Effector memory CD4-positive, alpha-beta T cell (primary cell): ENCODE measurements around the gene TXNDC16.
"Not testable (repeated sequence)": the region's sequence is repeated elsewhere in the genome, so short reads cannot be mapped to it uniquely, and the experiment has no call there.

ENCODE experiments used
- DNase-seq, 3 donors: peaks; one replicate each; pipeline ENCODE4 v3.0.0-alpha.2; 2020
- H3K27ac ChIP-seq: 2 replicates; pipeline ENCODE4 v1.7.0; 2013; ENCODE audit warnings: mild to moderate bottlenecking, low read length, moderate library complexity; ENCODE audit not compliant: insufficient read depth, poor library complexity, severe bottlenecking
- H3K27me3 ChIP-seq: replicated peaks from 2 replicates; pipeline ENCODE4 v1.7.0; 2013; ENCODE audit warnings: mild to moderate bottlenecking, low read length; ENCODE audit not compliant: insufficient read depth, control insufficient read depth, poor library complexity, severe bottlenecking
- H3K36me3 ChIP-seq: 2 replicates; pipeline ENCODE4 v1.7.0; 2013; ENCODE audit warnings: mild to moderate bottlenecking, low read length, moderate library complexity; ENCODE audit not compliant: control insufficient read depth, insufficient read depth
- H3K4me1 ChIP-seq: 2 replicates; pipeline ENCODE4 v1.7.0; 2013; ENCODE audit warnings: low read length, mild to moderate bottlenecking; ENCODE audit not compliant: control insufficient read depth, insufficient read depth, poor library complexity, severe bottlenecking
- H3K4me3 ChIP-seq: 2 replicates; pipeline ENCODE4 v1.7.0; 2013; ENCODE audit warnings: low read length, low read depth, mild to moderate bottlenecking; ENCODE audit not compliant: insufficient read depth, poor library complexity, severe bottlenecking
- H3K9me3 ChIP-seq: 2 replicates; pipeline ENCODE4 v1.7.0; 2013; ENCODE audit warnings: mild to moderate bottlenecking, low read length, moderate library complexity; ENCODE audit not compliant: control insufficient read depth

TXNDC16 gene

DNA sequence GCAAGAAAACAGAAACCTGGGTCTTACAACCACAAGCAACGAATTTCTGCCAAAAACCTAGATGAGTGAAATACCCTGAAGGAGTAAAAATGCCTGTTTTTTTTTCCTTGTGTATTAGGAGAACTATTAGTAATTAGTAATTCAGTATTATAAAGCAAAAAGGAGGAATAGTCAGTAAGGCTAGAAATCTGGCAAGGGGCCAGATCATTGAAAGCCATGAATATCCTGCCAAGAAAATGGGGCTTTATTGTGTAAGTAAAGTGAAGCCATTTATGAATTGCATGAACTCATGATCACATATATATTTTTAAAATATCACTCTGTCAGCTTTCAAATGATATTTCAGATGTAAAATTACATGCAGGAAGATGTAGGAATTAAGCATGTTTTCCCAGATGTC, 57.9 kb downstream of the TXNDC16 start:
- H3K27me3 ChIP-seq, result no peaks in the 10 kb centered on the region

DNA sequence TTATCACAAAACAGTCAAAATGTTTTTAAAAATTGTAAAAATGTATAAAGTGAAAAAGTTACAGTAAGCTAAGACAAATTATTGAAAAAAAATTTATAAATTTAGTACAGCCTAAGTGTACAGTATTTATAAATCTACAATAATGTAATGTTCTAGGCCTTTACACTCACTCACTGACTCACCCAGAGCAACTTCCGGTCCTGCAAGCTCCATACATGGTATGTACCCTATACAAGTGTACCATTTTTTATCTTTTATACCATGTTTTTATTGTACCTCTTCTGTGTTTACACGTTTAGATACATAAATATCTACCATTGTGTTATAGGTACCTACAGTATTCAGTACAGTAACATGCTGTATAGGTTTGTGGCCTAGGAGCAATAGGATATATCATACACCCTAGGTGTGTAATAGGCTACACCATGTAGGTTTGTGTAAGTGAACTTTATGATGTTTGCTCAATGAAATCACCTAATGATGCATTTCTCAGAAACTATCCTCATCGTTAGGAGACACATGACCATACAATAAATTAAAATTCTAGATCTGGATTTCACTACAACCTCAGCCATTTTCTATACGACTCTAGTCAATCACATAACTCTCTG, 66.8 kb downstream of the TXNDC16 start:
- no peak overlapping the region for H3K27ac ChIP-seq
- H3K4me3 ChIP-seq, result no peak overlapping the region
- H3K27me3 ChIP-seq, result no peaks in the 10 kb centered on the region
- H3K9me3 ChIP-seq, result no peaks in the 10 kb centered on the region
- no peak for DNase-seq
- no peaks in the 10 kb centered on the region for H3K4me1 ChIP-seq
- no peaks in the 10 kb centered on the region for H3K36me3 ChIP-seq

More for the DNA sequence above, 57.9 kb downstream of the TXNDC16 start:
- Histone ChIP-seq H3K9me3 (no peaks in the 10 kb centered on the region), H3K36me3 (no peaks in the 10 kb centered on the region), H3K4me1 (no peaks in the 10 kb centered on the region), H3K27ac (no peak overlapping the region), H3K4me3 (no peak overlapping the region)
- DNase-seq, result no peak

DNA sequence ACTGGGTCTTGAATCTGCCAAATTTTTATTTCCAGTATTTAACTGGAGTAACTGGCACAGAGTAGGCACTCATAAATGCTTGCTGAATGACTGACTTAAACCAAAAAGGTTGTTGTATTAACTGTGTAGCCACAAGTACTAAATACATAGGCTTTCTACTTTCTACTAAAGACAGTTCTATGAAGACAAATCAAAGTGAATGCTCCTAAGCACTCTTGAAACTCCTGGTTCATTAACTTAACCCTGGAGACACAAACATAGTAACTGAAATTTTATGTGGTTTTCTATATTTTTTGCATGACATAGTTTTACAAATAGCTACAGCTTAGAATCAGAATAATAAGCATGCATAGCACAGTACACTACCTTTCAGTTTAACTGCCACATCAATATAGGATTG, 70.4 kb downstream of the TXNDC16 start:
- no peaks in the 10 kb centered on the region for H3K27me3 ChIP-seq
- no peaks in the 10 kb centered on the region for H3K4me1 ChIP-seq
- H3K36me3 ChIP-seq, result no peaks in the 10 kb centered on the region
- H3K4me3 ChIP-seq, result no peak overlapping the region
- H3K27ac ChIP-seq, result no peak overlapping the region
- no peaks in the 10 kb centered on the region for H3K9me3 ChIP-seq
- no peak for DNase-seq

DNA sequence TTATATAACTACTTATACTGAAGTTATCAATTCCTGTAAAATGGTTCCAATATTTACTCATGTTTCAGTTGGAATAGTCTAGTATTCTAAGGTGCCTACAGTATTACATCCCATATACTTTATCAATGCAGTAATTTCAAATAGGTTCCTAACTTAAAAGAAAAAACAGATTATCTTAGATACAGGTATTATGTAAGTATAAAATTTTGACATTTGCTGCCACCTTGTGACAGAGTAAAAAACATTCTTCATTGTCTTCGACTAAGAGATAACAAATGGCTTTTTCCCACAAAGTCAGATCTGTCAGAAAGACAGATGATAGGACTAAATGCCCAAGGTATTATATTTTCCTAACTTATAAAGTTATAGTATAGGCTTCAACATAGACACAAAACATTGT, 78.7 kb downstream of the TXNDC16 start:
- no peaks in the 10 kb centered on the region for H3K36me3 ChIP-seq
- no peaks in the 10 kb centered on the region for H3K4me1 ChIP-seq
- no peaks in the 10 kb centered on the region for H3K27me3 ChIP-seq
- no peak overlapping the region for H3K27ac ChIP-seq
- H3K9me3 ChIP-seq, result no peaks in the 10 kb centered on the region
- no peak overlapping the region for H3K4me3 ChIP-seq
- DNase-seq, result no peak

DNA sequence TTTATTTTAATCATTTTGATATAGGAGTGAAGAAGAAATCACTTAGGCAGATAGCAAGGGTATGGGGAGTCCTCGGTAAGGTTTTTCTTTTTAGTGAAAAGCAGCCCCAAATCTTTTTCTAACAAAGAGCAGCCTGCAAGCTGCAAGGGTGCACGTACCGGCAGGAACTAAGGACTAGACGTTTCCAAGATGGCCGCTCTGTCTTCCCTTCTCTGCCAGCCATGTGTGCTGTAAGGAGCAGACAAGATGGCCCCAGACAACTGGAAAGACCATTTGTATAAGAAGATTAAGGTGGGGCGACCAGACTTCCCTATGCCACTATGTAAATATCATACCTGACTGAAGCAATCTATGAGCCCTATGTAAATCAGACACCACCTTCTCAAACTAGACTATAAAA, 79.6 kb downstream of the TXNDC16 start:
- Histone ChIP-seq H3K9me3 (no peaks in the 10 kb centered on the region), H3K36me3 (no peaks in the 10 kb centered on the region), H3K27me3 (no peaks in the 10 kb centered on the region), H3K4me3 (no peak overlapping the region), H3K27ac (no peak overlapping the region), H3K4me1 (peaks cover 3% of the 10 kb centered on the region)
- no peak for DNase-seq

DNA sequence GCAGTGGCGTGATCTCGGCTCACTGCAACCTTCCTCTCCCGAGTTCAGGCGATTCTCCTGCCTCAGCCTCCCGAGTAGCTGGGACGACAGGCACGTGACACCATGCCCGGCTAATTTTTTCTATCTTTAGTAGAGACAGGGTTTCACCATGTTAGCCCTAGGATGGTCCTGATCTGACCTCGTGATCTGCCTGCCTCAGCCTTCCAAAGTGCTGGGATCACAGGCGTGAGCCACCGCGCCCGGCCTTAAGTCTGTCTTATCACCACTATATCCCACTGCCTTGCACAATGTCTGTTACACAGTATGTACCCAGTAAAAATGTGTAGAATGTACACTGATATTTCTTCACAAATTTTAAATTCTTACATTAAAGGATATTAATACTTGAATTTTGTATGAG, 80.1 kb downstream of the TXNDC16 start:
- DNase-seq, H3K27me3 ChIP-seq, H3K4me3 ChIP-seq, H3K4me1 ChIP-seq, H3K27ac ChIP-seq, H3K36me3 ChIP-seq, H3K9me3 ChIP-seq: not testable (repeated sequence)

DNA sequence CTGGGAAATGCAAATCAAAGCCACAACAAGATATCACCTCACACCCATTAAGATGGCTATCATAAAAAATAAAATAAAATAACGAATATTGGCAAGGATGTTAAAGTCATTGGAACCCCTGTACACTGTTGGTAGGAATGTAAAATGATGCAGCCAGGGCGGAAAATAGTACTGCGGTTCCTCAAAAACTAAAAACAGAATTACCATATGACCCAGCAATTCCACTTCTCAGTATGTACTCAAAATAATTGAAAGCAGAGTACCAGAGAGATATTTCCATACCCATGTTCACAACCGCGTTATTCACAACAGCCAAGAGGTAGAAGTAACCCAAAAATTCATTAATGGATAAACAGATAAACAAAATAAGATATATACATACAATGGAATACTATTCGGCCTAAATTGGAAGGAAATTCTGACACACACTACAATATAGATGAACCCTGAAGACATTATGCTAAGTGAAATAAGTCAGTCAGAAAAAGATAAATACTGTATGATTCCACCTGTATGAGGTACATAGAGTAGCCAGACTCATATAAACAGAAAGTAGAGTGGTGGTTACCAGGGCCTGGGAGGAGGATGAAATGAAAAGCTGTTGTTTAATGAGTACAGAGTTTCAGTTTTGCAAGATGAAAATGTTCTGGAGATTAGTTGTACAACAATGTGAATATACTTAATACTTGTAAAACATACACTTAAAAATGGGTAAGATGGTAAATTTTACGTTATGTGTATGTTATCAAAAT, 84.6 kb downstream of the TXNDC16 start:
- no peak overlapping the region for H3K27ac ChIP-seq
- no peak overlapping the region for H3K4me3 ChIP-seq
- DNase-seq, result no peak
- H3K36me3 ChIP-seq, result no peaks in the 10 kb centered on the region
- H3K27me3 ChIP-seq, result no peaks in the 10 kb centered on the region
- H3K9me3 ChIP-seq, result peaks cover 1% of the 10 kb centered on the region
- H3K4me1 ChIP-seq, result peaks cover 5% of the 10 kb centered on the region

DNA sequence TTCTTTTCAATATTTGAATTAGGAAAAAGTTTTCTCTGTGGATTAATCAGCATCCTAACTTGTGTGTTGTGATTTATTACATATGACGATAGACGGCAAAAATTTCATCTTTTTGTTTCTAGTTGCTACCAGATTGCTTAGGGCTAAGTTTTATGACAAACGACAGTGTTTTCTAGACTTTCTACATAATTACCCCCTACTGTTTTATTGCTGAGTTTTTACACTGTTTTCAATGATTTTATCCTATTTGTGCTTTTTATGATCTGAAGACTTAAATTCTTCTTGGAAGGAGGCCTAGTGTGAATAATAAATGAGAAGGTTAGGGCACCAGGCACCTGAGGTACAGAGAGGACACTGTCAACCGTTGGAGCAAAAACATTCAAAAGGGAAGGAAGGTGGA, 88.1 kb downstream of the TXNDC16 start:
- no peak for DNase-seq
- H3K27ac ChIP-seq, result no peak overlapping the region
- H3K4me1 ChIP-seq, result peaks cover 5% of the 10 kb centered on the region
- no peaks in the 10 kb centered on the region for H3K27me3 ChIP-seq
- no peaks in the 10 kb centered on the region for H3K36me3 ChIP-seq
- H3K9me3 ChIP-seq, result peaks cover 10% of the 10 kb centered on the region
- no peak overlapping the region for H3K4me3 ChIP-seq

DNA sequence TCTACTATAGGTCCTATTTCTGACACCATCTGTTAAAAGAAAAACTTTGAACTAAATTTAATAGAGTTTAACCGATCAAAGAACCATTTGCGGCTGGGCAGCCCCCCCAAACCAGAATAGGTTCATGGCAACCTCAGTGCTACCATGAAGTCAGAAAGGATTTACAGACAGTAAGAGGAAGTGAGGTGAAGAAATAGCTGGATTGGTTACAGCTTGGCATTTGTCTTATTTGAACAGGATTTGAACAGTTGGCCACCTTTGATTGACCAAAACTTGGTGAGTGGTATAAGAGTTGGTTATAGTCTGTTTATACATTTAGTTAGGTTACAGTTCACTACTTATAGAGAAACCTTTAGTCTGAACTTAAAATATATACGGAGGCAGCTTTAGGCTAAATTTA, 88.9 kb downstream of the TXNDC16 start:
- no peaks in the 10 kb centered on the region for H3K36me3 ChIP-seq
- DNase-seq, result no peak
- H3K27ac ChIP-seq, result no peak overlapping the region
- peaks cover 10% of the 10 kb centered on the region for H3K9me3 ChIP-seq
- no peak overlapping the region for H3K4me3 ChIP-seq
- peaks cover 5% of the 10 kb centered on the region for H3K4me1 ChIP-seq
- H3K27me3 ChIP-seq, result no peaks in the 10 kb centered on the region

DNA sequence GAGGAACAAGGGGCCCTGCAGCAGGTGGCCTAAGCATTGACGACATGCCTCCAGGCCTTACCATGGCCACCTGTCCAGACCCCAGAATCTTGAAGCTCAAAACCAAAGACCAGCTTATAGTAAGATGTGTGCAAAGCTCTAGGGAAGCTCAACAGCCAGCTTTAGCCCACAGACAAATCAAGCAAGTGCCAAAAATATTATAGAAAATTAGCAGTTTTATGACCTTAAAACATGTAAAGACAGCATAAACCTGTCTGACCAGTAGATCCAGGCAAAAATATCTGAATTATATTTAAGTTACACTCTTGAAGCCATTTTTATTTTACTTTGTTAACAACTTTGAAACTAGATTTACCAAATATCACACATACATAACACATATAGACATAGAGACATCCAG, 90.6 kb downstream of the TXNDC16 start:
- DNase-seq, result no peak
- Histone ChIP-seq H3K27me3 (no peaks in the 10 kb centered on the region), H3K9me3 (peaks cover 10% of the 10 kb centered on the region)

More for the DNA sequence above, 90.6 kb downstream of the TXNDC16 start:
- Histone ChIP-seq H3K4me3 (no peak overlapping the region), H3K27ac (no peak overlapping the region), H3K4me1 (no peaks in the 10 kb centered on the region), H3K36me3 (no peaks in the 10 kb centered on the region)
